Activated CD4-positive, CD25-positive, alpha-beta regulatory T cell (primary cell): ENCODE results near the gene SLFN13.
"Not testable (repeated sequence)": the region's sequence is repeated elsewhere in the genome, so short reads cannot be mapped to it uniquely, and the experiment has no call there.

Experiments
- DNase-seq, 4 experiments: peaks; one replicate each; lab custom pipeline; 2025; lab: John Stamatoyannopoulos, UW

The SLFN13 gene, protein sequence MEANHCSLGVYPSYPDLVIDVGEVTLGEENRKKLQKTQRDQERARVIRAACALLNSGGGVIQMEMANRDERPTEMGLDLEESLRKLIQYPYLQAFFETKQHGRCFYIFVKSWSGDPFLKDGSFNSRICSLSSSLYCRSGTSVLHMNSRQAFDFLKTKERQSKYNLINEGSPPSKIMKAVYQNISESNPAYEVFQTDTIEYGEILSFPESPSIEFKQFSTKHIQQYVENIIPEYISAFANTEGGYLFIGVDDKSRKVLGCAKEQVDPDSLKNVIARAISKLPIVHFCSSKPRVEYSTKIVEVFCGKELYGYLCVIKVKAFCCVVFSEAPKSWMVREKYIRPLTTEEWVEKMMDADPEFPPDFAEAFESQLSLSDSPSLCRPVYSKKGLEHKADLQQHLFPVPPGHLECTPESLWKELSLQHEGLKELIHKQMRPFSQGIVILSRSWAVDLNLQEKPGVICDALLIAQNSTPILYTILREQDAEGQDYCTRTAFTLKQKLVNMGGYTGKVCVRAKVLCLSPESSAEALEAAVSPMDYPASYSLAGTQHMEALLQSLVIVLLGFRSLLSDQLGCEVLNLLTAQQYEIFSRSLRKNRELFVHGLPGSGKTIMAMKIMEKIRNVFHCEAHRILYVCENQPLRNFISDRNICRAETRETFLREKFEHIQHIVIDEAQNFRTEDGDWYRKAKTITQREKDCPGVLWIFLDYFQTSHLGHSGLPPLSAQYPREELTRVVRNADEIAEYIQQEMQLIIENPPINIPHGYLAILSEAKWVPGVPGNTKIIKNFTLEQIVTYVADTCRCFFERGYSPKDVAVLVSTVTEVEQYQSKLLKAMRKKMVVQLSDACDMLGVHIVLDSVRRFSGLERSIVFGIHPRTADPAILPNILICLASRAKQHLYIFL

DNA sequence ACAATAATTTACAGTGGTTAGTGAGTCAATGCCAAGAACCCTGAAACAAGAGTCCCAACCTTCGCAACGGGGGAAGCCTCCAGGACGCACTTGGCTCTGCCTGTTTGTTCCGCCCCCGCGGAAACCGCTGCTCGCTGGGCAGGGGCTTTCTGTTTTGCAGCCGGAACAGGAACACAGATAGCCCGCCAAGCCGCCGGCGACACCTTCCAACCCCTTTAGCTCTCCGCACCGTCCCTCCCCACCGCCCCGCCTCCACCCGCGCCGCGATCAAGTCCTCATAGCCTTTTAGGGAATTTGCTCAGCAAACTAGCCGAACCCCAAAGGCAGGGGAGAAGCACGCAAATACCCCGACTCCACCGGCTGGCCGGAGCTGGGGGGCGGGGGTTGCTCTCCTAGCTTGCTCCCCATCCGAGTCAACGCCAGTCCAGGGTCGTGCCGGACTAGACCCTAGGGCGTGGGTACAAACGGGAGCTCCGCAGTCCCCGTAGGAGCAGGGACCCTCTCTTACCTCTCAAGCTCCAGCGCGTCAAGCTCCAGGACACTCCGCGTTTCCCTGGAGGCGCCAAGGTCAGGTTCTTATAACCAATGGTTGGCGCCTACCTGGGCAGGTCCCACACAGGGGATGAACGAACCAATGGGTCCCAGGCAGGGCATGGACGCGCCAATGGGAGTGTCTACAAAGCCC, at the start of gene SLFN13:
SLFN13 (minus strand) TSS at position 553 of the 685 bp plus-strand sequence. CDS start 3,086 bp downstream, outside the sequence.
- peak; percentile 53 to 68 (median 60) for DNase-seq

- no peak for DNase-seq
These were observed 48.1 kb upstream of the SLFN13 start for GRCh38 chr17:35496451-35497290.

DNA sequence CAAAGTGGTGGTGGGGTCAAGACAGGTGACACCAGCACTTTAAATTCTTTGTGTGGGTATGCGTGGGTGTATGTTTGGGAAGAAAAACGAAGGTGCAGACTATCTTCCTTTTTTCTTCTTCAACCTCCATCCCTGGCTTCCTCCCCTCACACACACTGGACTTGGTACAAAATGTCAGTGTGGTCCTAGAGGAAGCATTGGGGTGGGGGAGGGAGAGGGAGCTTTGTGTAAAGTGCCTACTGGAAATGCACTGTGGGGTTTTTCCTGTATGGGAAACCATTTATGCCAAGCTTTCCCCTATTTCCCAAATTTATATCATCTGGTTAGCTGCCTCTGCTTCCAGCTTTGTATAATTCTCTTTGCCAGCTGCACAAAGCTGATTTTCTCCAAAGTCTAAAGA, 44.5 kb upstream of the SLFN13 start:
- DNase-seq: no peak

DNA sequence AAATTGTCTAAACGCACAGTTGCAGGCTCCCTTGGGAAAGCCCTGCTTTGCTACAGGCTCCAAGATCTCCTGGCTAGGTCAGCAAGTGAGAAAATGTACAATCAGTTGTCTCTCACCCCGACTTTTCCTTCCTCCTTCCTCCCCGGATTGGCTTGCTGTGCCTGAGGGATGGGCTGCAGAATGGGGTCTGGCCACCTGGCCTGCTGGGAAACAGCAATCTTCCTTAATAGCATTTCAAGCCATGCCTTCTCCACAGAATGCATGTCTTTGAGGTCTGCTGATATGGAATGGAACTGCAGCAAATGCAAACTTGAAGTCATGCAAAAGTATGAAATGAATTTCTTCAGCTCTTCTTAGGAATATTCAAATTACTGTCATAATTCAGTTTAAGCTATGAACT, 42.9 kb upstream of the SLFN13 start:
- DNase-seq: no peak

- no peak for DNase-seq
These were observed 41.4 kb upstream of the SLFN13 start for GRCh38 chr17:35489944-35490343.

DNA sequence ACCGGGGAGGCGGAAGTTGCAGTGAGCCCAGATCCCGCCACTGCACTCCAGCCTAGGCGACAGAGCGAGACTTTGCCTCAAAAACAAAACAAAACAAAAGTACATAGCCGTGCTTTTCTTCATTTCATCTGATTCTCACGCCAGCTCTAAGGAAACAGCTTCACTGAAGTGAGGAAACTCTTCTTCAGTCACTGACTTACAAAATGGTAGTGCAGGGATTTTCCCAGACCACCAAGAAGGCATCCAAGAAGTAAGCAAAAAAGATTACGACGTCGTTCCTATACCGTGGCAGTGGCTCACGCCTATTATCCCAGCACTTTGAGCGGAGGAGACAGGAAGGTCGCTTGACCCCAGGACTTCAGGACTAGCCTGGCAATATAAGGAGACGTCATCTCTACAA, 40.4 kb upstream of the SLFN13 start:
- DNase-seq: no peak

DNA sequence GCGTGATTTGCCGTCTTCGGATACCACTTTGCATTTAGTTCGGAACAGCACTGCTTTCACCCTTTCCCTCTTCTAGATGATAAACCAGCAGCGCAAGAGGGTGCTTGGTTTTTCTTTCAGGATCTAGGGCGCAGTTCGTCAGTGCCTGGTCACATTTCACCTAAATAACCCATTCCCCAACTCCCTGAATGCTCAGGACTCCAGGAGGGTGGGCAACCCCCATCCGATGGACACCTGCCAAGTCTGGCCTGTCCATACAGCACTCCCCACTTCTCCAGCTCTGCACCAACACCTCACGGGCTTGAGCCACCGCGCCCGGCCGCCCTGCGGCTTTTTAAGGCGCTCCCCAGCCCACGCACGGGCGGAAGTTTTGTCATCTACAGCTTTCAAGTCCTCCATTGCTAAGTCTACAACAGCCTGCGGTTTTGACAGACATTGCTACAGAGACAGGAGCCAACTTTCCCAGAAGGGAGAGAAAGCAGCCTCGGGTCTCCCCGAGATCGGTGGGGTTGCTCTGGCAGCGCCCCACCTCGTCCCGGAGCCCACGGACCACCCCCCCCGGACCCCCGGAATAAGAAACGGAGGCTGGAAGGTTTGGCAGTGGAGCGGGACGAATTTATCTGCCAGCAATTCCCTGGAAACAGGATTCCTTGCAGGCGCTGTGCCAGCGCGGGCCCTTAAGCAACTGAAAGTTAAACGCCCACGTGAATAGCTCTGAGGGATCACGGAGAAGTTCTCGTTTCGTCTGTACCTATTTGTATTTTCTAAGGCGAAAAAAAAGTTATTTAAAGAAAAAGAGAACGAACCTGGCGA, 38.6 kb upstream of the SLFN13 start:
- peak in 3 of 4 experiments; percentile 40 to 69 (median 50) for DNase-seq

GRCh38 chr17:35479271-35479670, 30.7 kb upstream of the SLFN13 start:
- no peak for DNase-seq

DNA sequence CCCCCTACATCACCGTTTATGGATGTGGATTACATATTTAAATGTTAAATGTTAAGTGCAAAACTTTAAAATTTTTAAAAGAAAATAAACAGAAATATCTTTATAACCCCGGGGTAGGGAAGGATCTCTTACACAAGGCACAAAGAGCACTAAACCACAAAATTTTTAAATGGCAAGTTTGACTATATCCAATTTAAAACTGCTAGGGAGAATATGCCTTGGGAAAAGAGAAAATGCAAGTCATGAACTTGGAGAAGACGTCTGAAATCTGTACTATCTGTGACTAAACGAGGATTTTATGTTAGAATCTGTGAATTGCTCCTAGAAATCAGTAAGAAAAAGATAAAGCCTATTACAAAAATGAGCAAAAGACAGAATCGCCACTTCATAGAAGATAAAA, 28.7 kb upstream of the SLFN13 start:
- no peak for DNase-seq

DNA sequence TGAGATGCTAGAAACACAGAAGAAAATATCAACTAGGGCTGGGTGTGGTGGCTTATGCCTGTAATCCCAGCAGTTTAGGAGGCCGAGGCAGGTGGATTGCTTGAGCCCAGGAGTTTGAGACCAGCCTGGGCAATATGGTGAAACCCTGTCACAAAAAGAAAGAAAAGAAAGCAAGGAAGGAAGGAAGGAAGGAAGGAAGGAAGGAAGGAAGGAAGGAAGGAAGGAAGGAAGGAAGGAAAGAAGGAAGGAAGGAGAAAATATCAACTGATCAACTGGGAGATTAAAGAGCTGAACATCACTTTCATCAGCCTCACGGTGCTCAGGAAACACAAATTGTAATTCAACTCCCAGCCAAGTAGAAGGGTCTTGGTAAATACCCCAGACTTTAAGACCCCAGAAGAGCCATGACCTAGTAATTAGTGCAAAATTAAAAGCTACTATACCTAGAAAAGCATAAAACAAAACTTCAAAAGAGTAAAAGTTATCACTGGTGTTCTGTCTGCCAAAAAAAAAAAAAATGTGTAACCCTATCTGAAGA, 27.8 kb upstream of the SLFN13 start:
- no peak for DNase-seq

DNA sequence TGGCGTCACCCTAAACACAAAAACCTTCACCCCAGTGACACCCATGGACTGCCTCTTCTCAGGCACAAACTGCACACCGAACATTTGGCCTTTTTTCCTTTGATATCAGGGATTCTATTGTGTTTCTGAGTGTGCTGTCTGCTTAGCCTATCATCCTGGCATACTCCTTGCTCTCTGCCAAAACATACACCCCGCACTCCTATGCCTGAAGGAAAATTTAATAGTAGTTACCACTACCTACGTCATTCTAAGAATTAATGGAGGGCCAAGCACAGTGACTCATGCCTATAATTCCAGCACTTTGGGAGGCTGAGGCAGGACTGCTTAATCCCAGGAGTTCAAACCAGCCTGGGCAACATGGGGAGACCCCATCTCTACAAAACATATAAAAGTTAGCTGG, 19.9 kb upstream of the SLFN13 start:
- no peak for DNase-seq

DNA sequence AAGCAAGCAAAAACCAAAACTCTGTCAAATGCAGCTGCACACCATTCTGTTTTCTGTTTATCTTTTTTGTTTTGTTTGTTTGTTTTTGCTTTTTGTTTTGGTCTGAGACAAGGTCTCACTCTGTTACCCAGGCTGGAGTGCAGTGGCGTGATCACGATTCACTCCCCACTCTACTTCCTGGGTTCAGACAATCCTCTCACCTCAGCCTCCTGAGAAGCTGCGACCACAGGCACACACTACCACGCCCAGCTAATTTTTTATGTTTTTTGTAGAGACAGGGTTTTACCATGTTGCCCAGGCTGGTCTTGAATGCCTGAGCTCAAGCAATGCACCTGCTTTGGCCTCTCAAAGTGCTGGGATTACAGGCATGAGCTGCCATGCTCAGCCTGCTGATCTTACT, 19.3 kb upstream of the SLFN13 start:
- DNase-seq: no peak

DNA sequence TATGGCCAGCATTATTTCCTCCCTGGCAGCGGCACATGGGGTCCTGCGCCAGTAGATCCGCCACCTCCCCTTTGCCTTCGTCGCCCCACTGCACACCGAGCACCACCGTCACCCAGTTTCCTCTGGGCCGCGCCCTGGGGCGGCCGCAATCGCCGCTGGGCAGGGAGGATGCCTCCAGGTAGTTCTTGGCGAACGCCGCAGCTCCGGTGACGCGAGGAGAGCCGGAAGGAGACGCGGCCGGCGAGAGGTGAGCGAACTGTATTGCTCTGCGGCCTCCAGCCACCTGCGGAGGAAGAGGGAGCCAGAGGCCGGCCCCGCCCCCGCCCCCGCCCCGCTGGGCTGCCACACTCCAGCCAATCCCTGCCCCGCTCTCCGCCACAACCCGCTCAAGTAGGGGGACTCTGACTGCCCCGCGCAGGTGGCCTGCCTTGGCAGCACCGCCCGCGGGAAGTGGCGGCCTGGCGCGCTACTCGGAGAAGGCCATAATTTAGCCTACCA, 11.8 kb upstream of the SLFN13 start:
- DNase-seq: peak; percentile 12 to 39 (median 22)

DNA sequence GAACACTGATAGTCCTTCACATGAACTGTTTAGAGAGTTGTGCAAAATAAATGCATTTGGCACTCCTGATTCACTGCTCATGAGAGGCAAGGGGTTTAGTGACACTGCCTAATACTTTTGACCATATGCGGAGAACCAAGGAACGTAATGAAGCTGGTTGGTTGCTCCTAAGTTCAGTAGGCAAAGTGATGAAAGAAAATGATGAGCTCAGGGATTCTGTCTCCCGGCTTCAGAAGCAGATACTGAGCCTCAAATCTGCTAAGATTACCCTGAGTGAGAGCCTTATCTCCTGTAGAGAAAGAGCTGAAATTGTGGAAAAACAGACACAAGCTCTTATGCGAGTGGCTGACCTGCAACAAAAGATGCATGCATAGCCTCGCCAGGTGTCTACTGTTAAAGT, 5.5 kb upstream of the SLFN13 start:
- DNase-seq: not testable (repeated sequence)

GRCh38 chr17:35453171-35453570, 4.6 kb upstream of the SLFN13 start:
- no peak for DNase-seq

DNA sequence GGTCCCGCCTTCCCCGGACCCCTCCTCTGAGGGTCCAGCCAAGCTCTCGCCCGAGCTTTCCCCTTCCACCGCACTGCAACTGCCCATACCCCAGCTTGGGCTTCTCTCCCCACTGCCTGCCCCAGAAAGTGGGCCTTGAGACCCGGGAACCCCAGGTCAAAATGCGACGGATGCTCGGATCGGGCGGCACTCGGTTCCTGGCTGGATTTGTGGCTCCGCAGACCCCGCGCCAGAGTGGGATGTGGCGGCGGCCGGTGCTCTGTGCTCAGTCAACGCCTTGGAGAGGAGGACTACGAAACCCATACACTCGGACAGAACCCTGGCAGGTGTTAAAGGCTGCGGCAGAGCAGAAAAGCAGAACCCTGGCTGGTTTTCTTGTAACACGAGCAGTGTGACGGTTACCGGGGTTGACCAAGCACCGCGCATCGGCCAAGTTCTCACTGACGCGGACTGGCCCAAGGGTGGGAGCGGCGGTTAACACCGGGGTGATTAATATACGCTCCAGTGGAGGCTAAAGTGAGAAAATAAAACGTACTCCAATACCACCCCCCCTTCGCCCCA, 885 bp upstream of the SLFN13 start:
- no peak for DNase-seq

DNA sequence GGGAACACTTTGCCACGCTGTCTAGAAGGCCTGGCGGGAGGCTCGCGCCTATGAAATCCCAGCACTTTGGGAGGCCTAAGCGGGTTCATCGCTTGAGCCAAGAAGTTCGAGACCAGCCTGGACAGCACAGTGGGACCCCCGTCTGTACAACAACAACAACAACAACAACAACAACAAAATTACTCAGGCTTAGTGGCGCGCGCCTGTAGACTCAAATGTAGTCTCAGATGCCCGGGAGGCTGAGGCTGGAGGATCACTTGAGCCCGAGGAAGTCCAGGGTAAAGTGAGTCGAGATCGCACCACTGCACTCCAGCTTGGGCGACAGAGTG, 297 bp upstream of the SLFN13 start:
- no peak for DNase-seq

DNA sequence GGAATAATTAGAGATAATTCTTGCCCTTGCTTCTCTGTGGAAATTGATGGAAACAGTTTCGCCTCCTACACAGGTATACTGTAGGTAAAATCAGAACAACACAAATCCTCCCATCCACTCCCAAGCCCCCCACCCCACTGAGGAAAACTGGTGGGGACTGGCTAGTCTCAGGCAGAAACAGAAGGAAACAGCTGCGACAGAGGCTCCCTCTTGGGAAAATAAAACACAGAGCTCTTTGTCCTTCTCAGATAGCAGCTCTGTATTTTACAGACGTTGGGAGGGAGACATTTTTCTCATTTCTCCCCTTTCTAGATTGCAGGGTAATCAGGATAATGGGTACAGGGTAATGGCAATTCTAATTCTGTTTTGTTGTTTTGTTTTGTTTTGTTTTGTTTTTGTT, 1.1 kb downstream of the SLFN13 start:
- no peak for DNase-seq

- DNase-seq: no peak
These were observed 10.1 kb downstream of the SLFN13 start for GRCh38 chr17:35438433-35438832.
